SK-N-SH (cell line): ENCODE measurements around the gene GALK2.

ENCODE experiments used
- EP300 ChIP-seq, 2 experiments: IDR thresholded peaks; 2 replicates each; pipeline versions ENCODE4 v1.4.0 to v1.6.1; 2012; ENCODE audit warnings: borderline replicate concordance in 1 of 2, low read depth in 1 of 2, low read length in 1 of 2
- EZH2phosphoT487 ChIP-seq: fragments of 200-600 bp; sonication (generic); IDR thresholded peaks from 2 replicates; pipeline ENCODE4 v1.6.1; 2017; ENCODE audit warnings: low read depth, mixed run types, mild to moderate bottlenecking, antibody characterized with exemption, moderate library complexity, borderline replicate concordance
- FOXM1 ChIP-seq: IDR thresholded peaks from 2 replicates; pipeline ENCODE4 v1.4.0; 2012; ENCODE audit warnings: low read depth, mild to moderate bottlenecking
- REST ChIP-seq: IDR thresholded peaks from 2 replicates; pipeline ENCODE4 v1.6.1; 2012; ENCODE audit warnings: mild to moderate bottlenecking, low read depth, low read length, moderate library complexity
- RFX5 ChIP-seq: IDR thresholded peaks from 2 replicates; pipeline ENCODE4 v1.6.1; 2012; ENCODE audit warnings: mild to moderate bottlenecking, improper control_type of control experiment, low read length
- RXRA ChIP-seq: IDR thresholded peaks from 2 replicates; pipeline ENCODE4 v1.4.0; 2012; ENCODE audit warnings: low read depth, mild to moderate bottlenecking, borderline replicate concordance
- TAF1 ChIP-seq: IDR thresholded peaks from 2 replicates; pipeline ENCODE4 v1.6.1; 2012; ENCODE audit warnings: low read depth, mild to moderate bottlenecking, low read length, moderate library complexity, borderline replicate concordance

- TF ChIP-seq FOXM1 = no peak
- TF ChIP-seq RXRA = no peak
- TF ChIP-seq REST = no peak
- TF ChIP-seq RFX5 = no peak
- no peak for TF ChIP-seq EZH2phosphoT487
- no peak for TF ChIP-seq TAF1
- TF ChIP-seq EP300 (IDR thresholded peaks at IDR 0.05; ENCODE audit: borderline replicate concordance in 1 of 2, low read depth in 1 of 2, low read length in 1 of 2) = no peak
Measured at GRCh38 chr15:49154359-49154758, 15.7 kb upstream of the GALK2 start.
